ENCODE results near the gene PEX10.

PEX10 gene

GRCh38 chr1:2402420-2402819 lies 9.9 kb downstream of the PEX10 start:
- DNase-seq = no peak

GRCh38 chr1:2400950-2401649 lies 11.3 kb downstream of the PEX10 start:
- no peak for DNase-seq

GRCh38 chr1:2400576-2400909 lies 11.8 kb downstream of the PEX10 start:
- no peak for DNase-seq

GRCh38 chr1:2399890-2400575 lies 12.3 kb downstream of the PEX10 start:
- DNase-seq = no peak

- DNase-seq = no peak
These were observed 13.5 kb downstream of the PEX10 start for GRCh38 chr1:2398871-2399270.

GRCh38 chr1:2397007-2397679 lies 15.2 kb downstream of the PEX10 start:
- no peak for DNase-seq

GRCh38 chr1:2396476-2396875 lies 15.9 kb downstream of the PEX10 start:
- no peak for DNase-seq

- DNase-seq = no peak
These were observed 16.3 kb downstream of the PEX10 start for GRCh38 chr1:2396059-2396458.

- DNase-seq = no peak
These were observed 17.1 kb downstream of the PEX10 start for GRCh38 chr1:2395245-2395644.

- no peak for DNase-seq
These were observed 17.6 kb downstream of the PEX10 start for GRCh38 chr1:2394761-2395160.

GRCh38 chr1:2394220-2394619 lies 18.1 kb downstream of the PEX10 start:
- DNase-seq = no peak

- DNase-seq = no peak
These were observed 18.9 kb downstream of the PEX10 start for GRCh38 chr1:2393471-2393877.

GRCh38 chr1:2392686-2393085 lies 19.7 kb downstream of the PEX10 start:
- DNase-seq = no peak

GRCh38 chr1:2391931-2392509 lies 20.3 kb downstream of the PEX10 start:
- peak in 2 of 3 donors; percentile 6 to 13 for DNase-seq

GRCh38 chr1:2391041-2391930 lies 21.1 kb downstream of the PEX10 start, which contains the start of the genes MORN1 and RER1:
MORN1 (minus strand) TSS chr1:2391554; CDS start chr1:2391533, 21 bp downstream.
RER1 (plus strand) TSS chr1:2391841; CDS start chr1:2395791, 3,950 bp downstream.
- DNase-seq = peak; percentile 100

GRCh38 chr1:2389644-2390043 lies 22.7 kb downstream of the PEX10 start:
- DNase-seq = no peak

GRCh38 chr1:2388004-2388913 lies 24.1 kb downstream of the PEX10 start:
- no peak for DNase-seq

- DNase-seq = no peak
These were observed 25.4 kb downstream of the PEX10 start for GRCh38 chr1:2386636-2387611.

GRCh38 chr1:2385606-2386280 lies 26.6 kb downstream of the PEX10 start:
- no peak for DNase-seq
